Tibial artery (tissue), 4 donors: ENCODE results near the gene EMC8.

ENCODE experiments used
- DNase-seq, 2 donors: peaks; one replicate each; pipeline ENCODE4 v3.0.0-alpha.2; 2019
- H3K27ac ChIP-seq, 2 donors: fragments of 200-600 bp; sonication (generic) in 1 of 2; 1 replicate in 1 of 2; 2 replicates in 1 of 2; pipeline ENCODE4 v1.5.1; 2018 to 2019; ENCODE audit warnings: mild to moderate bottlenecking in 1 of 2
- H3K27me3 ChIP-seq, 2 donors: fragments of 200-600 bp; sonication (generic) in 1 of 2; one replicate each; pipeline versions ENCODE4 v1.5.1 to v1.6.0; 2016 to 2019
- H3K36me3 ChIP-seq, 3 donors: fragments of 200-600 bp; sonication (generic) in 2 of 3; one replicate each; pipeline ENCODE4 v1.5.1; 2016 to 2019; ENCODE audit warnings: mild to moderate bottlenecking in 2 of 3
- H3K4me1 ChIP-seq, 4 donors: fragments of 200-600 bp; sonication (generic) in 2 of 4; 1 replicate in 3 of 4; 2 replicates in 1 of 4; pipeline ENCODE4 v1.5.1; 2016 to 2019
- H3K4me3 ChIP-seq, 2 donors: fragments of 200-600 bp; sonication (generic) in 1 of 2; 1 replicate in 1 of 2; 2 replicates in 1 of 2; pipeline ENCODE4 v1.5.1; 2018 to 2019; ENCODE audit warnings: mild to moderate bottlenecking in 2 of 2
- H3K9me3 ChIP-seq, 3 donors: fragments of 200-600 bp; sonication (generic) in 1 of 3; one replicate each; pipeline ENCODE4 v1.5.1; 2016 to 2019
- intact Hi-C: fragments of 100-400 bp; cut with DNase I; formaldehyde crosslinking; loops from one replicate; pipeline ENCODE4 v1.15.0; 2023; ENCODE audit warnings: low total_unique reads
- TF ChIP-seq, protein P1 (sequence below), 2 experiments: fragments of 200-600 bp in 1 of 2; fragments of 450-650 bp in 1 of 2; IDR thresholded peaks; one replicate each; pipeline ENCODE4 v1.5.1; 2017 to 2019; ENCODE audit warnings: antibody characterized with exemption in 2 of 2, mild to moderate bottlenecking in 1 of 2, moderate library complexity in 1 of 2

The EMC8 gene

DNA sequence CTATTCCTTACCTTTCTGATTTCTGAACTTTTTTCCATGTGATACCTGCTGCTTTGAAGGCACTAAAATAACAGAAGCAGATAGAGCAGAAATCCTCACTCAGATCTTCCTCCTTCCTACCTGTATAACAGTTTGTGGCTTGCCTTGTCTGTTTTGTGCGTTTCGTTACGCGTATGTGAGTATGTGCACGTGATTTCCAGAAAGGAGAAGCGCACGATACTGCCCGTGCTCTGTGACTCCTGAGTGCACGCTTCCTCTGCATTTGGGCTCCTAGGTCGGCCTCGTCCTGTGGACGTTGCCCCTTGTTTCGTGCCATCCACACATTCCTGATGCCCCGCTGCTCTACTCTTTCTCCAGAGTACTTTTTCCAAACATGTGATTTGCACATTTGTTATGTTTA lies 4.2 kb upstream of the EMC8 start:
- intact Hi-C loops: no loop called here
- peaks cover 45 to 62% (median 56%) of the 10 kb centered on the region in 3 donors for H3K36me3 ChIP-seq

DNA sequence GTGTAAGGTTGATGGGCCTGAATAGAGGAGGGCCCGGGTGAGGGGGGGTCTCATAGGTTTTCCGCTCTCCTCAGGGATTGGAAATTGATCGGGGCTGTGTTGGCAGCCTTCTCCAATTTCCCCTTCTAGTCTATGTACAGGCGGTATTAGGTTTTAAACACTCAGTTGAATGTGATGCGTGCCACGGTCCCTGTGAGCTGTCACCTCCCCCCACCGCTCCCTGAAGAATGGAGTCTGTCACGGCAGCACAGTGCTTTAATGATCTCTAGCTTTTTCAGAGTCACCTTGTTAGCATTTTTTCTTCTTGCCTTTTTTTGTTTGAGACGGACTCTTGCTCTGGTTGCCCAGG lies 951 bp upstream of the EMC8 start:
- TF ChIP-seq, protein P1, sequence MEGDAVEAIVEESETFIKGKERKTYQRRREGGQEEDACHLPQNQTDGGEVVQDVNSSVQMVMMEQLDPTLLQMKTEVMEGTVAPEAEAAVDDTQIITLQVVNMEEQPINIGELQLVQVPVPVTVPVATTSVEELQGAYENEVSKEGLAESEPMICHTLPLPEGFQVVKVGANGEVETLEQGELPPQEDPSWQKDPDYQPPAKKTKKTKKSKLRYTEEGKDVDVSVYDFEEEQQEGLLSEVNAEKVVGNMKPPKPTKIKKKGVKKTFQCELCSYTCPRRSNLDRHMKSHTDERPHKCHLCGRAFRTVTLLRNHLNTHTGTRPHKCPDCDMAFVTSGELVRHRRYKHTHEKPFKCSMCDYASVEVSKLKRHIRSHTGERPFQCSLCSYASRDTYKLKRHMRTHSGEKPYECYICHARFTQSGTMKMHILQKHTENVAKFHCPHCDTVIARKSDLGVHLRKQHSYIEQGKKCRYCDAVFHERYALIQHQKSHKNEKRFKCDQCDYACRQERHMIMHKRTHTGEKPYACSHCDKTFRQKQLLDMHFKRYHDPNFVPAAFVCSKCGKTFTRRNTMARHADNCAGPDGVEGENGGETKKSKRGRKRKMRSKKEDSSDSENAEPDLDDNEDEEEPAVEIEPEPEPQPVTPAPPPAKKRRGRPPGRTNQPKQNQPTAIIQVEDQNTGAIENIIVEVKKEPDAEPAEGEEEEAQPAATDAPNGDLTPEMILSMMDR (IDR thresholded peaks at IDR 0.05): no peak
- intact Hi-C loops: no loop called here
- Histone ChIP-seq H3K9me3 (no peaks in the 10 kb centered on the region), H3K27me3 (no peaks in the 10 kb centered on the region), H3K4me1 (peaks cover 0 to 34% (median 22%) of the 10 kb centered on the region in 4 donors), H3K27ac (peak overlapping the region; percentile 79 to 86), H3K4me3 (peak overlapping the region; percentile 89 to 93), H3K36me3 (peaks cover 29 to 54% (median 39%) of the 10 kb centered on the region in 3 donors)
- no peak for DNase-seq

More for the DNA sequence above, 4.2 kb upstream of the EMC8 start:
- Histone ChIP-seq H3K4me1 (peaks cover 0 to 17% (median 12%) of the 10 kb centered on the region in 4 donors), H3K27me3 (no peaks in the 10 kb centered on the region), H3K4me3 (no peak overlapping the region), H3K9me3 (no peaks in the 10 kb centered on the region), H3K27ac (no peak overlapping the region)
- no peak for DNase-seq
- TF ChIP-seq, protein P1 (IDR thresholded peaks at IDR 0.05): no peak

DNA sequence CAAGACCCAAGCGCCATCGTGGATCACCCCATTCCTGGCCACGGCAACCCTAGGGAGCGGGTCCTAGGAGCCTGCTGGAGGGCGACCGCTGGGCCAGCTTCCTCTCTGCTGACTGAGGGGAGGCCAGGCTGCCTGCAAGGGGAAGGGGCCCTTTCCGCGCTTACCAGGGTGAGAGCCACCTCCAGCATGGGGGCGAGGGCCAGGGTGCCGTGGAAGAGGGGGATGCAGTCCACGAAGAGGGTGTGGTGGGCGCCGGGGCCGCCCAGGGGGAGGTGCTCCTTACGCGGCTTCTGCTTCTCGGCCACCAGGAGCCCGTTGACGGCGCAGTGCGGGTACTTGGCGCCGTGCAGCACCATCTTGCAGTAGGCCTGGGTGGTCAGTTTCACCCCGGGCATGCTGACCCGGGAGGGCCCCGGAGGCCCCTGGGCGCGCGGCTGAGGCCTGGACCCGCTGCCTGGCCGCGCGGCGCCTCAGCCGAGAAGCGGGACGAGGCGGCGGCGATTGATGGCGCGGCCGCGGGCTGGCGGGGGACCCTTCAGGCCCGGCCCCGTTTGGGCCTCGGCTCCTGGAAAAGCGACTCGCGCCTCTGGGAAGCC lies 345 bp downstream of the EMC8 start:
- H3K9me3 ChIP-seq: no peaks in the 10 kb centered on the region
- TF ChIP-seq, protein P1 (IDR thresholded peaks at IDR 0.05): no peak
- H3K27ac ChIP-seq: peak overlapping the region; percentile 79 to 86
- peak overlapping the region; percentile 89 to 93 for H3K4me3 ChIP-seq
- H3K36me3 ChIP-seq: peaks cover 21 to 51% (median 36%) of the 10 kb centered on the region in 3 donors
- no peak for DNase-seq
- peaks cover 0 to 34% (median 22%) of the 10 kb centered on the region in 4 donors for H3K4me1 ChIP-seq
- no peaks in the 10 kb centered on the region for H3K27me3 ChIP-seq
- intact Hi-C loops: no loop called here

DNA sequence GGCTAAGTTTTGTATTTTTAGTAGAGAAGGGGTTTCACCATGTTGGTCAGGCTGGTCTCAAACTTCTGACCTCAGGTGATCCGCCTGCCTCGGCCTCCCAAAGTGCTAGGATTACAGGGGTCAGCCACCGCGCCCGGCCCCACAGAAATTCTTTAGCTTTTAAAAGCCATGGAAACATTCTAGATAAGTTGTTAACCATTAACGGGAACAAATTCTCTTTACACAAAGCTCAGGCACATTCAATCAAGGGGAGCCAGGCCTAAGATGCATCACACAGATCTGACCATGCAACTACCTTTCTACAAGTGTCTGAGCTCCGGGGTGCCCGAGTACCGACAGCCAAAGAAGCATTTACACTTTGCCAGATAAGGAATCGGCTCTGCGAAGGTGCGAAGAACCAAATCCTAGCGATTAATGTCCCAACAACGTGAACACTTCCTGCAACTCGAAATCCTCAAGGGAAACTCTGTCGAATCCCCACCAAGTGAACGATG lies 1.0 kb downstream of the EMC8 start:
- DNase-seq: no peak
- Histone ChIP-seq H3K4me1 (peaks cover 0 to 34% (median 22%) of the 10 kb centered on the region in 4 donors), H3K4me3 (peak overlapping the region; percentile 89 to 93), H3K9me3 (no peaks in the 10 kb centered on the region), H3K27ac (peak overlapping the region in 1 of 2 donors; percentile 86), H3K36me3 (peaks cover 17 to 48% (median 31%) of the 10 kb centered on the region in 3 donors), H3K27me3 (no peaks in the 10 kb centered on the region)
- intact Hi-C loops: no loop called here
- TF ChIP-seq, protein P1 (IDR thresholded peaks at IDR 0.05): no peak

DNA sequence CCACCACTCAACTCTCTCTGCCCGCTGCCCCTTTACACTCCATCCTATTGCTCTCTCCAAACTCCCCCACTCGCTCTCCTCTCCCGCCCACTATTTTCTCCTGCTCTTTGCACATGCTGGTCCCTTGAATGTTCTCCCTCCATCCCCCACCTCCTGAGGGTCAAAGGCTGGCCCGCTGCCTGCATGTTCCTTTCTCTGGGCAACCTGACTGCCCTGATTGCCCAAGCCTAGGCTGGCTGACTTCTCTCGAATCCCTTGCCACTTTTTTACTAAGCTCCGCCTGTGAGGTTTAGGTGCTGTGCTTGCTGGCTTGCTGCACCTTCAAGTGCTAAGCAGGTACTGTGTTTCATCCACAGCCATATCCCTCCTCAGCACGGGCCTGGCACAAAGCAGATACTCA lies 2.7 kb downstream of the EMC8 start:
- no peaks in the 10 kb centered on the region for H3K9me3 ChIP-seq
- intact Hi-C loops: no loop called here
- no peak overlapping the region for H3K4me3 ChIP-seq
- no peak for DNase-seq
- no peaks in the 10 kb centered on the region for H3K27me3 ChIP-seq
- peaks cover 0 to 34% (median 22%) of the 10 kb centered on the region in 4 donors for H3K4me1 ChIP-seq
- TF ChIP-seq, protein P1 (IDR thresholded peaks at IDR 0.05): no peak
- H3K27ac ChIP-seq: no peak overlapping the region
- peaks cover 3 to 49% (median 24%) of the 10 kb centered on the region in 3 donors for H3K36me3 ChIP-seq
